ENCODE data around the gene CEP170B.

DNA sequence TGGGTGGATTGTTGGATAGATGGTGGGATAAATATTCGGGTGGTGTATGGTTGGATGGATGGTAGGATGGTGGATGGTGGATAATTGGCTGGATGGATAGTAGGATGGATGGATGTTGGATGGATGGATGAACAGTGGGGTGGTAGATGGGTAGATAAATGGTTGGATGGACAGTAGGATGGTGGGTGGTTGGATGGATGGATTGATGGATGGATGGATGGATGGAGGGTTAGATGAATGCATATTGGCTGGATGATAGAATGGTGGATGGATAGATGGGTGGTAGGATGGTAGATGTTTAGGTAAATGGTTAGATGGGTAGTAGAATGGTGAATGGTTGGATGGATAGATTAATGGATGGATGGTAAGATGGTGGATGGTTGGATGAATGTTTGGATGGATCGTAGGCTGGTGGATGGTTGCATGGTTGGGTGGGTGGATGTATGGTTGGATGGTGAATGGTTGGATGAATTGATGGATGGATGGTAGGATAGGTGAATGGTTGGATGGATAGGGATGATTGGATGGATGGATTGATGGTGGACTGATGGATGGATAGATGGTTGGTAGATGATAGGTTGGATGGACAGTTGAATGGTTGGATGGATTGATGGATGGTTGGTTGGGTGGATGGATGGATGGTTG lies 40.6 kb upstream of the CEP170B start:
- no peak for TF ChIP-seq GABPA (IDR thresholded peaks at IDR 0.05; ENCODE audit: low read depth)
- TF ChIP-seq, protein P1, sequence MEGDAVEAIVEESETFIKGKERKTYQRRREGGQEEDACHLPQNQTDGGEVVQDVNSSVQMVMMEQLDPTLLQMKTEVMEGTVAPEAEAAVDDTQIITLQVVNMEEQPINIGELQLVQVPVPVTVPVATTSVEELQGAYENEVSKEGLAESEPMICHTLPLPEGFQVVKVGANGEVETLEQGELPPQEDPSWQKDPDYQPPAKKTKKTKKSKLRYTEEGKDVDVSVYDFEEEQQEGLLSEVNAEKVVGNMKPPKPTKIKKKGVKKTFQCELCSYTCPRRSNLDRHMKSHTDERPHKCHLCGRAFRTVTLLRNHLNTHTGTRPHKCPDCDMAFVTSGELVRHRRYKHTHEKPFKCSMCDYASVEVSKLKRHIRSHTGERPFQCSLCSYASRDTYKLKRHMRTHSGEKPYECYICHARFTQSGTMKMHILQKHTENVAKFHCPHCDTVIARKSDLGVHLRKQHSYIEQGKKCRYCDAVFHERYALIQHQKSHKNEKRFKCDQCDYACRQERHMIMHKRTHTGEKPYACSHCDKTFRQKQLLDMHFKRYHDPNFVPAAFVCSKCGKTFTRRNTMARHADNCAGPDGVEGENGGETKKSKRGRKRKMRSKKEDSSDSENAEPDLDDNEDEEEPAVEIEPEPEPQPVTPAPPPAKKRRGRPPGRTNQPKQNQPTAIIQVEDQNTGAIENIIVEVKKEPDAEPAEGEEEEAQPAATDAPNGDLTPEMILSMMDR (IDR thresholded peaks at IDR 0.05; ENCODE audit: insufficient read depth, low read length) = no peak
